HG03039 (cell line): ENCODE data around the gene SFXN1.

Source experiments
- ATAC-seq: cut with Tn5 transposase; IDR thresholded peaks from one replicate; pipeline ENCODE4 v1.9.1; 2021; ENCODE audit warnings: mild to moderate bottlenecking, moderate library complexity; ENCODE audit not compliant: unreplicated experiment

The SFXN1 gene

DNA sequence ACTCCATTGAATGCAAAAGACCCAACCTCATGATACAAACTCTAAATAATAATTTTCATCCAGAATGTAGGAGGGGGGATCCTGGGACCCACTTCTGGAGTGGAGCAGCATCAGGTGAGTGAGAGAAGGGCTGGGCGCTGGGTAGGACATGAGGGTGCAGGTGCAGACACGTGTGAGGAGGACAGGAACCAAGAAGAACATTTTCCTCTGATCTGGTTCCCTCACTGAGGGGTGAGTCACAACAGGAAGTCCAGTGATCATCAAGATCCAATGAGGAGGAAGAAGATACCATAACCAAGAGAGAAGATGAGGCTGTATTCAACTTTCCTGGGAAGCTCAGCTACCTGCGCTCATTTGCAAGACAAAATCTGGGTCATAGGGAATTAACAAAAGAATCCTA is 57.4 kb downstream of the SFXN1 start:
- no peak for ATAC-seq

DNA sequence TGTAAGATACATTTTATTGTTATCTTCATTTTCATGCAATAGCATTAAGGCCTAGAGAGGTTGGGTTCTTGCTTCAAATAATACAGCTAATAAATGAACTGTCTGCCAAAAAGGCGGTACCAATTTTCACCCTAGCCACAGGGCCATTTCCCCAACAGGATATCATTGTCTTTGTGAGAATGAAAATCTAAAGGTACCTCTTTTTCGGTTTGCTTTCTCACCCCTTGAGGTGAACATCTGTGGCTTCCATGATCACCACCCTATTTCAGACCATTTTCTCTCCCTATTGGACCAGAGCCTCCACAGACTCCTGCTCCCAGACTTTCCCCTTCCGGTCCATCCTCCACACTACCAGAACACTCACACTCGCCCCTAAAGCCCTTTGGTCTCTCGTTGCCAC is 60.2 kb downstream of the SFXN1 start:
- no peak for ATAC-seq

DNA sequence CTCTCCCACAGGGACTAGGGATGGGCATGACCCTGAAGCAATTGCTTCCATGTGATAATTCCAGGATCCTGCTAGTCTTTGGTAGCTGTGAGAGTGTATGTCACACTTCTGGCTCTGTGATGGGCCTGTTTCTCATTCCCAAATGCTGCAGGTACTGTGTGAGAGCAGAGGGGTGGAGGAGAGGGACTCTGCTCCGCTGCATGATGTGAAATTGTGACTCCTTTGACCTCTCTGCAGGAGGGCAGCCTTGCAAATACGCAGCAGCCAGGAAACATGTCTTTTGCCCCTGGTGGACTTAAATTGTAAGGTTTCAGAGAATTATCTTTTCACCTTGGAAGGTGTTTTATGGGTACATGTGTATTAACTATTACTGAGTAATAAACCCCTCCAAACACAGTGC is 61.6 kb downstream of the SFXN1 start:
- ATAC-seq: no peak

DNA sequence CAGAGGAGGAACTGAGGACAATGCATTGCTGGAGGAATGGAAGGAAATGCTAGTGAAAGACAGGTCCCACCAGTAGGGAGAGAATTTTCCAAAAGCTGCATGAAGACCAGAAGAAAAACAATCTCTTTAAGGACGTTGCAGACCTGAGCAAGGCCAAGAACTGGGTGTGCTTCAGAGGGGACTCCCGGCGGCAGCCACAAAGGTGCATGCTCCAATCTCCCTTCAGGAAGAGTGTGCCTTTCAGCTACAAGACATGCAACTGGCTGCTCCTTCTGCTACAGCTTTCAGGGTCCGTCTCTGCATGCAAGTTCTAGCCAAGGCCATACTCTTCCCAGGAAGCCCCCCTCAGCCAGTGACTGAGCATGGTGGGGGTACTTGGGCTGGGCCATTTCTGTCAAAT is 62.9 kb downstream of the SFXN1 start:
- no peak for ATAC-seq

DNA sequence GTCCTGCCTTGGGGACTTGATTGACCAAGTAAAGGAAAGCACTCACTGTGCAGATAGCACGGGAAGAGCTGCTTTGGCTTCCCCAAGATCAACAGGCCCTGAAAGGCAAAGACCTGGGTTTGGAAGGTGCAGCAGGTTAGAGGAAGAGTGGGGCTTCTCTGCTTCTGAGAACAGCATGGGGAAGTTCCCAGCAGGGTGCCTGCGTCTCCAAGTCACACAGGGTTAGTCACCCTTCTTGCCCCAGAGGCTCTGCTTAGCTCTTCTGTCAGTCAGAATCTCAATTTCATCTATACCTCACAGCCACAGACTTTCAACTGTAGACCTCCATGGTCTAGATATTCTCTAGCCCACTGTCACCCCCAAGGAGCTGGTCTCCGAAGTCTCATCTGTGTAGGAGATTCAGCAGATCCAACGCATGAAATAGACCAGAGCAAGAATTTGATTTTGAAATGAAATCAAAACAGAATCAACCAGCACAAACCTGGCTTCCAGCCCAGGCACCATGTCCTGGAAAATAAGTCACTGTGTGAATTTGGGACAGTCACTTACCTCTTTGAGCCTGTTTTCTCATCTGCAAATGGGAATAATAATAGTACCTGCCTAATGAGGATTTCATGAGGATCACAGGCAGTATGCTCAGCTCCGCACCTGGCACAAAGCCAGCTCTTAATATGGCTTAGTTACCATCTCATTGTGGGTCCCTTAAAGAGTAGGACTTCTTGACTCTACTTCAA is 64.0 kb downstream of the SFXN1 start:
- ATAC-seq: no peak

DNA sequence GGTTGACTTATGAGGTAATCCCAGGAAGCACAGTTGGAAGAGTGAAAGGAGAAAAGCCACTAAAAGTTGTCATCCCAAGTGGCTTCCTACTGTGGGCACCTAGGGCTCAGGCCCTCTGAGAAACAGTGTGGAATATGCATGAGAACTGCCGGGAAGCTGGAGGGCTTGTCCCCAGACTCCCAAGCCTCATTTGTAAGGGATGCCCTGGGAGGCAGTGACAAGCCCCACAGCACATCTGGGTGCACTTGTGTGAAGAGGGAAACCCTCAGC is 64.5 kb downstream of the SFXN1 start:
- no peak for ATAC-seq

DNA sequence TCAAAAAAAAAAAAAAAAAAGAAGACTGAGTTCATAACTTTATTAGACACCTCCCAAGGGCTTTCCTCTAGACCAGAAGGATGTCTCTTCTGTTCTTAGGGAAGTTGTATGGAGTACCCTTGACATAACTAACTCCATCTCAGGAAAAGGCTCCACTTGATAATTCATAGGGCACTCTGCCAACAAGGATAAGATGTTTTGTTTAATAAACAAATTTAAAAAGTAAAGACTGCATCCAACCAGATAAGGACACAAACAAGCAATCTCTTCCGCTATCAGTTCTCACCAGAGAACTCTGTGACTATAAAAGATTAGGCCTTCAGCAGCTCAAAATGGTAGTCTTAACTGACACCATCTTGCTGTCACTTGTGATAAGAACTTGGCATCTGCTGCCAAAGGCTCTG is 65.8 kb downstream of the SFXN1 start:
- ATAC-seq: no peak

DNA sequence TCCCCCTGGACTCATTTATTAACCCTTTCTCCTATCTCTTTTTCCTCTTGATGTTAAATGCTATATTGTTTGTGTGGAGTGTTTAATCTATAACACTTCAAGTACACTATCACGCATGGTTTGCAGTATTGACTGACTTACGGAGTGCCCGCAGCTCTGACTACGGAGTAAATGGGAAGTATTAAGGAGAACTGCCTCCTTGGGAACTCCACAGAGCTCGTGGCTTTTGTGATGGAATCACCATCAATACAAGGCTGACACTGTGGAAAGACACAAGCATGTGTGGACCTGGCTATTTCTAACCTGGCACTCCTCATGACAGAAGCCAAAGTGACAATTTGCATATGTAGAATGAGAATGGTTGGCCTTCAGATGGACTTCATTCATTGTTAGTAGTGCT is 66.2 kb downstream of the SFXN1 start:
- no peak for ATAC-seq

DNA sequence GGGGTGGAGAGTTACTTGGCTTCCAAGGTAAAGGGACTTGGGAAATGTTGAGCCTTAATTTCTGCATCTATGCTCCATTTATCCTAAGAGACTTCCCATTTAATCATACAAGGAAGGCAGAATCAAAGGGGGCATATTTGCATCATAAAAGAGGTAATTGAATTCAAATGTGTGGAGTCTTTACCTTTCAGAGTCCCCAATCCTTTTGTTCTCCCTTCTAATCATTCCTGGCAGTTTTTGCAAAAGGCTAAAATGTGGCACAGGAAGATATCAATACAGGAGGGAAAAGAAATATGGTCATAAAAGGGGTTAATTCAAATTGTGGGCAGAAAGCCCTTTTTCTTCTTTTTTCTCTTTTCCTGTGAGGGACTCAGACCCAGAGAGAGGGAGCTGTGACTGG is 69.5 kb downstream of the SFXN1 start:
- no peak for ATAC-seq

DNA sequence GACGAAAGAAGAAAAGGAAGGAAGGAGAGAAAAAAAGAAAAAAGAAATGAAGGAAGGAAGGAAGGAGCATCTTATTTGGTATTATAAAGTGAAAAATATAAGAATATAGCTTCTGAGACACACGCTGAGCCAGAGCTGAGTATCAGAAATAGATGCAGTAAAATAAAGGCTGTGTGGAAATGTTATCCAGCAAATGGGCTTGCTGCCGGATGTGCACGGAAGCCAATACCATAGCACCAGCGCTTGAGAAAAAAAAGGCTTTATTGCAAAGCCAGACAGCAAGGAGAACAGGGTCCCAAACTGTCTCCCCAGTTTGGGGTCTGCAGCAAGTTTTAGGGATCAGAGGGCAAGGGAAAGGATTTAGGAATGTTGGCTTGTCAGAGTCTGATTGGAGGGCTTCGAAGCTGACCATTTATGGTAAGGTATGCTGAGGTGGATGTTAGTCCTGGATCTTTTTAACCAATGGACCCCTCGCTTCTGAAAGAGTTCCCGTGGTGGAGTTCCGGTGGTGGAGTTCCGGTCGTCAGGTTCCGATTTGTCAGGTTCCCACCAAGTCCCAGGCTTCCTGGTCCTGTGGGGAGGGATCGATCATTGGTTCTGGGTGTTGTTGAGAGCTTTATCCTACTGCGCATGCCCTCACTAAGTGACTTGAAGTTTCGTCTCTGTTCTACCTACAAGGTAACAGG is 70.4 kb downstream of the SFXN1 start:
- ATAC-seq: no peak

DNA sequence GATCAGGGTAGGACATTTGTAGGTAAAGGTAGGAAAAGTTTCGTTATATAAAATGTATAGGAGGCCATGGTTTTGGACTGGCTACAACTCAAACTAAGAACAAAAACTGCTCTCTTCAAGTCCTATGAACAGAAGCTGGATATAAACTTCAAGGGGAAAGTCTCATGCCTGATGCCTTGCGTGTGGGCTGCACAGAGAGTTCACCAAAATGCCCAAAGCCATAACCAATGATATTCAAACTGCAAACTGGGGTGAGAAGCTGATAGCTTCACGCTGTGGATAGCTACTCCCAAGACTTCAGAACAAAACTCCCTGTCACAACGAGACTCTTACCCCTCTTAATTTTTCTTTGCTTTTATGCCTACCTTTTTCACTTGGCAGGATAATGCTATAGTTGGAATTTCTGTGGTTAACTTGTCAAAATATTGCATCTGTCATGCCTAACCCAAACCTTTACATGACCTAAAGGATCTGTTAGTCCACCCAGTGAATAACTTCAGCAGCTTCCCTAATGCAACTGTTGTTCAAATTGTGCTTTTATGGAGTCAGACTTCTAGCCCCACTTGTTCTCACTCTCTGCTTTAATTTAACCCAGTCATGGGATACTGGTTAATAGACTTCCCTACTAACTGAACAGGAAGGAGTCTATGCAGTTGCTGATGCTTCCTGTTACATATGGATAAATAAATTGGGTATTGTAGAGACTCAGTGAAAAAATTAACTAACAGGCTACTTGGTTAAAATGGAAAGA is 71.9 kb downstream of the SFXN1 start:
- ATAC-seq: no peak

DNA sequence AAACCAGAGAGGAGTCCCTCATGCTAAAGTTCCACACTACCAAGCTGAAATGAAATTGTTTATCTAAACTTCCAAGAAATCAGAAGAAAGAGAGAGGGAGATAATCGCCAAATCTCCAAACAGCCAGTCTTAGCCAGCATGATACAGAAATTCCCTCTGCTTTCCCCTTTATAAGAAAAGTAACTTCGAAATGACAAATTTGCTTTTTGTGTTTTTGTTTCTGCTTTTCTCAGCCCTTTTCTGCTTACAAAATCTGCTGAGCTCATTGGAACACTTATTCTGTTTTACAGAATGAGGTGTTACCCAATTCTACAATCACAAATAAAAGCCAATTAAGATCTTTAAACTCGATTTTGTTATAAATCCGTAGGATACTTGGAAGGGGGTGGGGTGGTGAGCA is 72.9 kb downstream of the SFXN1 start:
- no peak for ATAC-seq

DNA sequence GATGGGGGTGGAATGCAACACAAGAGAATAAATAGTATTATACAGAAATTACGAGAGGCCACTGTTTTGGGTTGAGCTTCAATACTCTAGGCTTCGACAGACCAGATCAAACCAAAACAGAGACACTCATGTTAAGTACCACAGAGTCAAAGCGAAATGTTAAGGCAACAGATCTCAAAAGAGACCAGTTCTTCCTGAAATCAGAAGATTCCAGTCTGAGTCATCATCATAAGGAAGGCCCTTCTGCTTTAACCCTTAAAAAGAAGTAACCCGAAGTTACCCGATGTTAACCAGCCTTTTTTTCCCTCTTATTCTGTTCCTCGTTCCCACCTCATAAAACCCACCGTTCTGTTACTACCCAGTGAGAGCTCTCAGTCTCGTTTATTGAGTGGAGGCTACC is 75.9 kb downstream of the SFXN1 start:
- no peak for ATAC-seq

DNA sequence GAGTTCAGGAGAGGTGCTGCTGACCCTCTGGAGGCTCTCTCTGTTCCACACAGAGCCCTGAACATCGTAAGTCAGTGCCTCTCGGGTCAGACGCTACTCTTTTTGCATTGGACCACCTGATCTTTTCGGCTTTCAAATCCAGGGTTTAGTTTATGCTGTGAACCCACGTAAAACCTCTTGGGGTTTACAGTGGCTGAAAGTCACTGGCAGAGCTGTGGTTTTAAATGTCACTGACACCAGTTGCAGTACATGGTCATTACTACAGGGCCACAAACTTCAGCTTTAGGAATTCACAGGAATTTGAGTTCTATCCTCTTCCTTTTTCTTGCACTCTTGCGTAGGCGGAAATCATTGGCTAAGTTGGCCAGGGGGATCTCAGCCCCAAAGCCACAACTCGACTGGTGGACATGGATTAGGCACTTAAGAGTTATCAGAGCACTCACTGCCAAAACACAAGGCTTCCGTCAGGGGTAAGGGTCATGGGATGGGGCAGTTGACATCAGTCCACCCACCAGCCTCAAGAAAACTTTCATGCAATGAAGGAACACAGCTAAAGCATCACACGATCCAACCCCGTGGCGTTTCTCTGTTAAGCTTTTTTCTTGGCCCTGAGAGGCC is 76.9 kb downstream of the SFXN1 start:
- no peak for ATAC-seq

DNA sequence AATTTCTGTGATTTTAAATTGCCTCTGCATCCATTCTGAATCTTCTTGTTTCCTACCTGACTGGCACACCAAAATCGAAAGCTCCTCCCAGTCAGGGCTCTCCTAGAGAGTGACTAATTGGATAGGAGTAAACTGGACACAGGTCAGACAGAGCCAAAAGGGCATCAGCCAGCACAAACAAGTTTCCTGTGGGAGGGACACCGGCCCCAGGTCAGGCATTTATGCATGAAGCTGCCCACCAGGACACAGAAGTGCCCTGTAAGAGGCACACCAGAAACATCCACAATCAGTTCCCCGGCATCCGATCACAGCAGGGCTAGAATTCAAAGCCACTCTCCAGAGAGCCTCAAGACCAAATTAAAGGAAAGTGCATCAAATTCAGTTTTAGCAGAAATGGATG is 78.4 kb downstream of the SFXN1 start:
- no peak for ATAC-seq

DNA sequence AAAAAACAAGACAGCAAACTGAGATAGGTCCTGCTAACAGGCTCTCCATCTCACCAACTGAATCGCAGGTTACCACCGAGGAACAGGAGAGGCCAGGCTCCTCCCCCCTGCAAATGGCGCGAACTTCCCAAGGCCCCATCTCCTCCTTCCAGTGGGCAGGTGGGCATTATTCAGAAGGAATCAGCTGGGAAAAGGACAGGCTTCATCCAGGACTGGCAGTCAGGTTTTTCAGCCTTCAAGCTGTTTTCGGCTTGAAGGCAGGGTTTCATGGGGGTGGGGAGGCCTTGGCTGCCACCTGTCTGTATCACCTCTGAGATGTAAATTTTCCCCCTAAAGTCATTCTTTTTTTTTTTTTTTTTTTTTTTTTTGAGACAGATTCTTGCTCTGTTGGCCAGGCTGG is 79.4 kb downstream of the SFXN1 start:
- ATAC-seq: no peak

DNA sequence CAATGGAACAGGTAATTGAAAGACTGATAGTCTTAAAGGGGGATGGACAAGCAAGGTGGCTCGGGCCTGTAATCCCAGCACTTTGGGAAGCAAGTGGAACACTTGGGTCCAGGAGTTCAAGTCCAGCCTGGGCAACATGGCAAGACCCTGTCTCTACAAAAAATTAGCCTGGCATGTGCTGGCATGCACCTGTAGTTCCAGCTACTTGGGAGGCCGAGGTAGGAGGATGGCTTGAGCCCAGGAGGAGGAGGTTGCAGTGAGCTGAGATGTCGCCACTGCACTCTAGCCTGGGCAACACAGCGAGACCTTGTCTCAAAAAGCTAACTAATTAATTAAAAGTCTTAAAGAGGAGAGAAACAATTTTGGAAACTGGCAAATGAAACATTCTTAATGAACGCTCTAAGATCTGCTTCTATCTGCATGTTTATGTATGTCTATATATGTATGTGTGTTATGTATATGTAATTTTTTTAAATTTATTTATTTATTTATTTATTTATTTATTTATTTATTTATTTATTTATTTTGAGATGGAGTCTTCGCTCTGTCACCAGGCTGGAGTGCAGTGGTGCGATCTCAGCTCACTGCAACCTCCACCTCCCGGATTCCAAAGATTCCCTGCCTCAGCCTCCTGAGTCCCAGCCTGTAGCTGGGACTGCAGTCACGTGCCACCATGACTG is 80.6 kb downstream of the SFXN1 start:
- ATAC-seq: no peak

DNA sequence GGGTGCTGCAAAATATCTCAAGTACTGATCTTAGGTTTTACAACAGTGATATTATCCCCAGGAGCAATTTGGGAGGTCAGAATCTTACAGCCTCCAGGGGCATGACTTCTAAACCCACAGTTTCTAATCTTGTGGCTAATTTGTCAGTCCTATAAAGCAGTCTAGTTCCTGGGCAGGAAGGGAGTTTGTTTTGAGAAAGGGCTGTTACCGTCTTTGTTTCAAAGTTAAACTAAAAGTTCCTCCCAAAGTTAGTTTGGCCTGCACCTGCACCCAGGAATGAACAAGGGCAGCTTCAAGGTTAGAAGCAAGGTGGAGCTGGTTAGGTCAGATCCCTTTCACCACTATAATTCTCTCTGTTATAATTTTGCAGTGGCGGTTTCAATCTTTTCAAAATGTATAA is 81.7 kb downstream of the SFXN1 start:
- no peak for ATAC-seq

DNA sequence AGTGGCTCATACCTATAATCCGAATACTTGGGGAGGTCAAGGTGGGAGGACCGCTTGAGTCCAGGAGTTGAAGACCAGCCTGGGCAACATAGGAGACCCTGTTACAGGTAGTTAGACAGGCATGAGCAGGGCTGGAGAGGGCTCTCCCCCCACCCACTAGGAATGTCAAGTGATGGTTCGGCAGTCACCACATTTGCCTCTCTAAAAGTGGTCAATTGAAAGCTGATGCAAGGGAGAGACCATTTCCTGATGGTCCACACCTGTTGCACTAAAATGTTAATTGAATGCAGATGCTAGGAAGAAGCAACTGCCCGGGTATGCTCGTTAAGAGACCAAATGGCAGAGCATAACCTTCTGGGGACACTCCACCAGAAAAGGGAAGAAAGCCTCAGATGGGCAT is 82.7 kb downstream of the SFXN1 start:
- ATAC-seq: no peak

DNA sequence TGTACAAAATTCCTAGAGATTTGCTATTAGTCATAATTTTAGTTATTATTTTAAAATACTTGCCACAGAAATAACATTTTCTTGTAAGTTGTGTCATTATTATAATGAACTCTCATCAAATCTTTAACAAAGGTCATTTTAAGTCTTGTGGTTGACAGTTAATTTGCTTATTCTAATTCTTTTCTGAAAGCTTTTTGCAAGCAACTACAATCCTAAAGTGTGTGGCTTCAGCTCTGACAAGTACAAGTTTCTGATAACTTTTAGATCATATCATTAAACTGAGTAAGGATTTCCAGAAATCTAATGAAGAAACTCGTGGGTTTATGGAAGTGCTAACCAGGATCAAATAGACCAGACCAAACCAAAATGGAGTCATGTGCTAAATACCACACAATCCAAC is 86.4 kb downstream of the SFXN1 start:
- ATAC-seq: no peak

DNA sequence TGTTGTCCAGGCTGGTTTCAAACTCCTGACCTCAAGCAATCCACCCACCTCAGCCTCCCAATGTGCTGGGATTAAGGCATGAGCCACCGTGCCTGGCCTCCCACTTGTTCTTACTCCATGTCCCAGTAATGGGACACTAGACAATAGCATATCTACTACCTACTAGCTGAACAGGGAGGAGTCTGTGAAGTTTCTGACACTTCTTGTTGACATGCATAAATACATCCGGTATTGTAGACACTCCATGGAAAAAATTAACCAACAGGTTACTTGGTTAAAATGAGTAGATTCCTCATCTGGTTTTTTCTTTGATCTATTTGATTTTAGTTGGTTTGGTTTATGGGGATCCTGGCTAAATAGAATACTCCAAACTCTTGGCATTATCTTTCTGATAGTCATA is 88.3 kb downstream of the SFXN1 start:
- ATAC-seq: no peak
